IMR-90 (cell line): Measurements from ENCODE around the gene ERC2. TPM values are rescaled to one million over a fixed set of nuclear protein-coding genes. Genes with fewer than 3 reads are reported as not detected.

ENCODE experiments used
- ATAC-seq: fragments of 200-7000 bp; cut with Tn5 transposase; 2 replicates; pipeline ENCODE4 v1.9.1; 2020; ENCODE audit warnings: low read depth, mild to moderate bottlenecking, moderate library complexity
- BruUV-seq: library from RNA; stranded (reverse); fragments of 400-500 nt; replicated peaks from 2 replicates; lab custom pipeline; 2021; lab: Mats Ljungman, UMichigan
- CTCF ChIA-PET: fragments of 300-600 bp; formaldehyde crosslinking; extraction: SDS; loops from one replicate; lab custom pipeline; 2021; ENCODE audit warnings: antibody characterized with exemption; lab: Yijun Ruan, JAX
- POLR2A ChIA-PET: fragments of 300-600 bp; sonication (Branson Sonifier 250); formaldehyde crosslinking; loops from one replicate; lab custom pipeline; 2022; ENCODE audit warnings: antibody characterized with exemption; ENCODE audit not compliant: unreplicated experiment; lab: Charles Lee
- DNase-seq: peaks from one replicate; pipeline ENCODE4 v3.0.0; 2013
- H2AFZ ChIP-seq: replicated peaks from 2 replicates; pipeline ENCODE3; 2013; ENCODE audit warnings: low read length, mild to moderate bottlenecking; ENCODE audit not compliant: poor library complexity
- H2AK5ac ChIP-seq: 2 replicates; pipeline ENCODE4 v1.6.1; 2013; ENCODE audit warnings: low read depth, low read length, inconsistent platforms
- H2AK9ac ChIP-seq: replicated peaks from 2 replicates; pipeline ENCODE3; 2013; ENCODE audit warnings: mild to moderate bottlenecking, low read depth, low read length, moderate library complexity; ENCODE audit not compliant: poor library complexity
- H2BK120ac ChIP-seq: 2 replicates; pipeline ENCODE4 v1.6.1; 2013; ENCODE audit warnings: low read depth, low read length, inconsistent platforms
- H2BK15ac ChIP-seq: 3 replicates; pipeline ENCODE4 v1.6.1; 2013; ENCODE audit warnings: low read depth, low read length, inconsistent platforms
- H2BK20ac ChIP-seq: 2 replicates; pipeline ENCODE4 v1.6.1; 2013; ENCODE audit warnings: low read depth, mild to moderate bottlenecking, inconsistent platforms, low read length, moderate library complexity
- H2BK5ac ChIP-seq: 2 replicates; pipeline ENCODE4 v1.6.1; 2013; ENCODE audit warnings: mild to moderate bottlenecking, low read depth, low read length, inconsistent platforms; ENCODE audit not compliant: poor library complexity, severe bottlenecking
- H3K14ac ChIP-seq: replicated peaks from 2 replicates; pipeline ENCODE4 v1.6.1; 2013; ENCODE audit warnings: low read depth, low read length, inconsistent platforms
- H3K18ac ChIP-seq: 2 replicates; pipeline ENCODE4 v1.6.1; 2013; ENCODE audit warnings: low read depth, low read length, control low read depth
- H3K23ac ChIP-seq: 2 replicates; pipeline ENCODE4 v1.6.1; 2013; ENCODE audit warnings: low read depth, low read length, inconsistent platforms
- H3K27ac ChIP-seq: 2 replicates; pipeline ENCODE4 v1.5.1; 2013; ENCODE audit warnings: mild to moderate bottlenecking, control low read depth, low read length; ENCODE audit not compliant: insufficient read depth
- H3K27me3 ChIP-seq: 2 replicates; pipeline ENCODE4 v1.6.1; 2013; ENCODE audit warnings: low read length; ENCODE audit not compliant: control insufficient read depth, insufficient read depth
- H3K36me3 ChIP-seq: 2 replicates; pipeline ENCODE4 v1.6.1; 2013; ENCODE audit warnings: low read length, mixed read lengths; ENCODE audit not compliant: control insufficient read depth, insufficient read depth
- H3K4ac ChIP-seq: 2 replicates; pipeline ENCODE4 v1.6.1; 2013; ENCODE audit warnings: low read depth, low read length, inconsistent platforms
- H3K4me1 ChIP-seq: 2 replicates; pipeline ENCODE4 v1.6.1; 2013; ENCODE audit warnings: low read length, mixed read lengths; ENCODE audit not compliant: control insufficient read depth, insufficient read depth
- H3K4me2 ChIP-seq: 2 replicates; pipeline ENCODE4 v1.6.1; 2013; ENCODE audit warnings: low read depth, mild to moderate bottlenecking, control low read depth, low read length, moderate library complexity
- H3K4me3 ChIP-seq: 2 replicates; pipeline ENCODE4 v1.5.1; 2013; ENCODE audit warnings: low read depth, mild to moderate bottlenecking, control low read depth, low read length, moderate library complexity; ENCODE audit not compliant: insufficient read depth
- H3K56ac ChIP-seq: 2 replicates; pipeline ENCODE4 v1.6.1; 2013; ENCODE audit warnings: low read length, inconsistent platforms; ENCODE audit not compliant: insufficient read depth; ENCODE audit errors: extremely low read depth
- H3K79me1 ChIP-seq, 2 experiments: 2 replicates each; pipeline ENCODE4 v1.6.1; 2013; ENCODE audit warnings: low read length in 2 of 2, inconsistent platforms in 1 of 2, low read depth in 1 of 2
- H3K9ac ChIP-seq: 2 replicates; pipeline ENCODE4 v1.6.1; 2013; ENCODE audit warnings: low read depth, low read length, control low read depth
- H3K9me1 ChIP-seq: 2 replicates; pipeline ENCODE4 v1.6.1; 2013; ENCODE audit warnings: low read length, inconsistent platforms; ENCODE audit not compliant: insufficient read depth
- H3K9me3 ChIP-seq: 2 replicates; pipeline ENCODE4 v1.6.1; 2013; ENCODE audit warnings: low read length; ENCODE audit not compliant: control insufficient read depth, insufficient read depth
- H4K20me1 ChIP-seq: 2 replicates; pipeline ENCODE4 v1.6.1; 2013; ENCODE audit warnings: low read length, inconsistent platforms; ENCODE audit not compliant: insufficient read depth
- H4K5ac ChIP-seq: 2 replicates; pipeline ENCODE4 v1.6.1; 2013; ENCODE audit warnings: mild to moderate bottlenecking, low read depth, low read length, control low read depth
- H4K8ac ChIP-seq, 2 experiments: 2 replicates each; pipeline ENCODE4 v1.6.1; 2013; ENCODE audit warnings: low read depth in 2 of 2, low read length in 2 of 2, control low read depth in 1 of 2, inconsistent platforms in 1 of 2
- H4K91ac ChIP-seq: 2 replicates; pipeline ENCODE4 v1.6.1; 2013; ENCODE audit warnings: low read depth, low read length, inconsistent platforms; ENCODE audit not compliant: insufficient read depth
- BHLHE40 ChIP-seq: fragments of 150-350 bp; IDR thresholded peaks from 2 replicates; pipeline ENCODE4 v1.6.1; 2016; ENCODE audit warnings: mild to moderate bottlenecking, low read depth, low read length
- CEBPB ChIP-seq: IDR thresholded peaks from 2 replicates; pipeline ENCODE4 v1.6.1; 2012; ENCODE audit warnings: low read depth, low read length, improper control_type of control experiment
- CHD1 ChIP-seq: IDR thresholded peaks from 2 replicates; pipeline ENCODE4 v1.6.1; 2012; ENCODE audit warnings: low read depth, low read length, improper control_type of control experiment
- MAFK ChIP-seq: IDR thresholded peaks from 2 replicates; pipeline ENCODE4 v1.6.1; 2012; ENCODE audit warnings: low read depth, low read length, improper control_type of control experiment
- MAZ ChIP-seq: IDR thresholded peaks from 2 replicates; pipeline ENCODE4 v1.6.1; 2012; ENCODE audit warnings: low read depth, mild to moderate bottlenecking, low read length, improper control_type of control experiment, moderate library complexity, borderline replicate concordance
- NFE2L2 ChIP-seq: fragments of 150-350 bp; IDR thresholded peaks from 2 replicates; pipeline ENCODE4 v1.6.1; 2016; ENCODE audit warnings: low read depth, mild to moderate bottlenecking, low read length
- POLR2A ChIP-seq: IDR thresholded peaks from 2 replicates; pipeline ENCODE4 v1.6.1; 2012; ENCODE audit warnings: mild to moderate bottlenecking, low read depth, low read length
- RAD21 ChIP-seq: IDR thresholded peaks from 2 replicates; pipeline ENCODE4 v1.6.1; 2012; ENCODE audit warnings: low read length, improper control_type of control experiment
- RCOR1 ChIP-seq: IDR thresholded peaks from 2 replicates; pipeline ENCODE4 v1.6.1; 2012; ENCODE audit warnings: mild to moderate bottlenecking, low read length, improper control_type of control experiment; ENCODE audit not compliant: insufficient replicate concordance
- RFX5 ChIP-seq: IDR thresholded peaks from 2 replicates; pipeline ENCODE4 v1.8.0; 2012; ENCODE audit warnings: low read depth, mild to moderate bottlenecking, low read length, moderate library complexity
- SMC3 ChIP-seq: fragments of 150-350 bp; IDR thresholded peaks from 2 replicates; pipeline ENCODE4 v1.6.1; 2016; ENCODE audit warnings: low read depth, mild to moderate bottlenecking, antibody characterized with exemption, low read length, moderate library complexity
- whole genome bisulfite sequencing, 2 experiments: methylation state at CpG; one replicate each; pipeline versions ENCODE4 v1.1.5 to v1.1.7; 2013; ENCODE audit warnings: missing lambda C conversion rate in 2 of 2; ENCODE audit not compliant: insufficient read length in 1 of 2; ENCODE audit errors: extremely low coverage in 2 of 2; 5-methylcytosine and 5-hydroxymethylcytosine counted together
- dilution Hi-C: fragments of 300-500 bp; cut with HindIII; formaldehyde crosslinking; loops from one replicate; pipeline ENCODE4 v1.14.3; 2018; ENCODE audit warnings: low sequenced_read_pairs; ENCODE audit not compliant: unreplicated experiment
- in situ Hi-C: fragments of 300-500 bp; cut with MboI; formaldehyde crosslinking; loops from 3 replicates; pipeline ENCODE4 v1.14.3; 2019; ENCODE audit warnings: low sequenced_read_pairs, inconsistent platforms, mixed read lengths
- intact Hi-C: fragments of 100-400 bp; cut with micrococcal nuclease; formaldehyde crosslinking; loops from 2 replicates; pipeline ENCODE4 v1.10.0; 2022
- polyA plus RNA-seq, 3 experiments: library from polyadenylated mRNA; depleted of rRNA; stranded (reverse); fragments of >200 nt; gene quantifications; 2 replicates each; pipeline ENCODE4 v1.2.3, GENCODE V29; 2012; ENCODE audit warnings: low replicate concordance in 1 of 3
- total RNA-seq: library from RNA; depleted of rRNA; stranded (reverse); fragments of >200 nt; gene quantifications from 2 replicates; pipeline ENCODE4 v1.2.3, GENCODE V29; 2012
- TF ChIP-seq, protein P1 (sequence below): fragments of 150-350 bp; IDR thresholded peaks from 2 replicates; pipeline ENCODE4 v1.6.1; 2016; ENCODE audit warnings: low read depth, mild to moderate bottlenecking, low read length, moderate library complexity, borderline replicate concordance

Gene ERC2
- total and polyA plus RNA-seq, 2 of the 4 experiments (the other 2 are of a cell fraction), result 0.17 to 0.18 TPM

DNA sequence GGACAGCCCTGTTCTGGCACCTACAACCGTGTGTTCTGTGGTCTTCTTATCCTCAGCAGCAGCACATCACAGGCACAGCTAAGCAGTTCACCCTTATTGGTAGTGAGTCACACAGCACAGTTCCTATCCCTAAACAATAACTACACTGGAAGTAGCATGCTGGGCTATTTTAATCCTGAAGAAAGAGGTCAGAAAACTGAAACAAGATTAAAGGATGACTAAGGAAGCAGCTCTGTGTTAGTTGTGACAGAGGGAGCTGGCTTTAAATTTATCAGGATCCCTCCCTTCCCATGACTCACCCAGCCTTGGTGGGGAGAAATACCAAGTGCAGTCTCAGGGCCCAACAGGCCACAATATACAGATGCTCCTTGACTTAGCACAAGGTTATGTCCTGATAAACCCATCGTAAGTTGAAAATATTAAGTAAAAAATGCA, 144.3 kb downstream of the ERC2 start:
- Histone ChIP-seq H3K9ac (no peak overlapping the region), H3K4me1 (no peaks in the 10 kb centered on the region), H3K27me3 (no peaks in the 10 kb centered on the region), H3K4me3 (no peak overlapping the region), H3K9me3 (no peaks in the 10 kb centered on the region), H2AFZ (no peak overlapping the region), H2BK15ac (no peak overlapping the region), H4K20me1 (no peaks in the 10 kb centered on the region), H3K27ac (no peak overlapping the region), H2BK20ac (no peak overlapping the region), H4K91ac (no peak overlapping the region), H3K36me3 (no peaks in the 10 kb centered on the region), H4K5ac (no peak overlapping the region), H2BK5ac (no peak overlapping the region), H3K56ac (no peak overlapping the region), H2BK120ac (no peak overlapping the region), H3K23ac (no peak overlapping the region), H3K14ac (no peak overlapping the region), H3K9me1 (no peaks in the 10 kb centered on the region), H3K18ac (no peak overlapping the region), H4K8ac (no peak overlapping the region), H2AK5ac (no peak overlapping the region), H3K4me2 (no peak overlapping the region), H2AK9ac (no peak overlapping the region), H3K79me1 (no peaks in the 10 kb centered on the region), H3K4ac (no peak overlapping the region)
- TF ChIP-seq, protein P1, sequence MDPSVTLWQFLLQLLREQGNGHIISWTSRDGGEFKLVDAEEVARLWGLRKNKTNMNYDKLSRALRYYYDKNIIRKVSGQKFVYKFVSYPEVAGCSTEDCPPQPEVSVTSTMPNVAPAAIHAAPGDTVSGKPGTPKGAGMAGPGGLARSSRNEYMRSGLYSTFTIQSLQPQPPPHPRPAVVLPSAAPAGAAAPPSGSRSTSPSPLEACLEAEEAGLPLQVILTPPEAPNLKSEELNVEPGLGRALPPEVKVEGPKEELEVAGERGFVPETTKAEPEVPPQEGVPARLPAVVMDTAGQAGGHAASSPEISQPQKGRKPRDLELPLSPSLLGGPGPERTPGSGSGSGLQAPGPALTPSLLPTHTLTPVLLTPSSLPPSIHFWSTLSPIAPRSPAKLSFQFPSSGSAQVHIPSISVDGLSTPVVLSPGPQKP, result no peak
- TF ChIP-seq CHD1 (no peak), RFX5 (no peak), CEBPB (no peak), POLR2A (no peak), MAFK (no peak), RCOR1 (no peak), RAD21 (no peak), BHLHE40 (no peak), NFE2L2 (no peak), MAZ (no peak), SMC3 (no peak)
- in situ Hi-C loops, result no loop called here
- BruUV-seq, result no TSS peak
- POLR2A ChIA-PET, result no interaction called here
- DNase-seq, result peak; percentile 49
- ATAC-seq, result peak; percentile 71
- no CpG with 5 or more reads among the region's 2 CpGs for WGBS, 2 experiments
- intact Hi-C loops, result no loop called here
- dilution Hi-C loops, result no loop called here
- CTCF ChIA-PET, result no interaction called here
